ENCODE data around the gene MYT1.

- no peak for TF ChIP-seq YY1 (IDR thresholded peaks at IDR 0.05; ENCODE audit: insufficient read depth, insufficient read length)
- TF ChIP-seq ZNF274 (IDR thresholded peaks at IDR 0.05; ENCODE audit: low read depth, low read length), result no peak
- no peak for TF ChIP-seq SUZ12 (IDR thresholded peaks at IDR 0.05; ENCODE audit: extremely low read depth, insufficient read depth, insufficient read length)
Measured at GRCh38 chr20:64250027-64250426, 85.8 kb downstream of the MYT1 start.
